Stimulated activated CD8-positive, alpha-beta memory T cell treated with anti-CD3 and anti-CD28 coated beads, Interleukin-4, amount 100 ng/mL, for 1 hour (primary cell): ENCODE data around the gene CLEC4F.
A peak's percentile ranks its signal among the peaks of the same experiment; 100 is the strongest.

Source experiments
- DNase-seq, 2 donors: peaks; one replicate each; pipeline ENCODE4 v3.0.0-alpha.2; 2020; ENCODE audit warnings: low read depth in 2 of 2, low spot score in 1 of 2

CLEC4F gene

DNA sequence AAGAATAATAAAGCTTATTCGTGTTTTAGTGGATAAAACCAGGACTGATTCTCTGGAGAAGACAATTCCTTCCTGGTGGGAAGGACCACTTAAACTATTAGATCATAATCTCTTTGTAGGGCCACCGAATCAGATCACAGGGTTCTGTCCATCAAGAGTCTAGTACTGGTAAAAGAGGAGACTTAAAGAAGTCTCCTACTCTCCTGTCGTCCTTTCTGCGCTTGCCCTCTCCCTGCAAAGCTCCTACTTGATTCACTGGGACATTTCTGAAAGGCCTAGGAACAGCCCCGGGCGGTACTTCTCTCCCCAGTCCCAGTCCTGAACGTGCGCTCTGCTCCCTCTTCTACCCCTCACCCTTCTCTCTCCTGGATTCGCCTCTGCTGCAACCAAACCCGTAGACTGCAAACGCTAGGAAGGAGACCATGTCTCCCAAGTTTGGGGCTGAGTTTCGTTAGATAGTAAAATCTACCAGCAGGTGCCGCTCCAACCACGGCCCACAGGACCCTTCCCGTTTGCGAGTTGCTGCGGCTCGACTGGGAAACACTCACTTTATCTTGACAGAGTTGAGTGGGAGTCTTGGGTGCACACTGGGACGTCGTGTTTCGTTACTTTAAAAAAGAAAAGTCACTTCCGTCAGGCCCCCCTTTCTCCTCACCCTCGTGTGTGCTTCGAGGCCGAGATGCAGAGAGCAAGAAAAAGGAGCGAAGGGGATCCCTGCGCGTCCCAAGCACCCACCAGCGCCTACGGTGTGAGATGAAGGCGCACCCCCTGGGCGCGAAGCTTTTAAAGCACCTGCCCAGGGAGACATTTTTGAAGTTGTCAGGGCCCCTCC lies 30.9 kb downstream of the CLEC4F start:
- DNase-seq: peak in 1 of 2 donors; percentile 38

DNA sequence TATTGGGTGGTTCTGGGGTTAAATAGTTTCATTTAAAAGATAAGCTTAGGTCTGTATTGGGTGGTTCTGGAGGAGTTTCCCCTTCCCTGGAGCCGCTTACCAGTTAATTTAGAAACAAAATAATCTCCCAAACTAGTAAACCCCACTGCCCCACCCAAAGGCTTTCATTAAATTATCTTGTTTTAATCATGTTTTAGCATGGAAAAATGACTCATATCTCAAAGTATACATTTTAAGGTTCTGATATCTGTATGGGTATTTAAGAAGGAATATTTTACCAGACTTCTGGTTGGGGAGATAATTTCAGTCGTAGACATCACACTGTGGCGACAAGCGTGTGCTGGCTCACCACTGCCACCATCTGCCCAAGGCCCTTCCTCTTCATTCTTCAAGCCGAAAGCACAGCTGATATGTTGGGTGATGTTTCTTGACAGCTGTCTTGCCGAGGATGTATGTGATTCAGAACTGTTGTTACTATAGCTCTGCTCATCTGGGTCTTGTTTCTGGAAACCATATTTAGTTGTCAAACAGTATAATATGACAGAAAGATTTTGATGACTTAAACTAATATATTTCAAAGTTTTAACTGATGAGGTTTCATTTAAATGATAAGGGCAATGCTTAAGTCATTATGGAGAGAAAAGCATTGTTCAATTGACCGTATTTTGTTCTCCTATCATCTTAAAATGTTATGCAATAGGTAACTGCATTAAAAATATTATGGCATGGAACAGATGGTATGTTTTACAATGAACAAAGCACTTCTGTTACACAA lies 35.1 kb downstream of the CLEC4F start:
- no peak for DNase-seq

DNA sequence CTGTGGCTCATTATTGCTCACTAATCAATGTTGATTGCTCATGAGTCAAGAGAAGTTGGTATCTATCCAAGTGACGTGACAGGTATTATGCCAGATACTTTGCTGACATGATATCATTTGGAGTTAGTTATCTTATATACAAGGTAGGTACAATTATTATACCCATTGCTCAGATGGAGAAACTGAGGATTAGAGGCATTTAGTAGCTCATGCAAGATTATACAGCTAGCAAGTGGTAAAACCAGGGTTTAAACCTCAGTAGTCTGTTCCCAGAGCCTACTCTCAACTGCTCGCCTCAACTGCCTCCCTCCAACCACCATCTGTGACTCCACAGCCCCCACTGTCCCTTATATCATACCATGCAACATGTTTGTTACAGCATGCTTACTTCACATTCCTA lies 36.1 kb downstream of the CLEC4F start:
- DNase-seq: no peak

DNA sequence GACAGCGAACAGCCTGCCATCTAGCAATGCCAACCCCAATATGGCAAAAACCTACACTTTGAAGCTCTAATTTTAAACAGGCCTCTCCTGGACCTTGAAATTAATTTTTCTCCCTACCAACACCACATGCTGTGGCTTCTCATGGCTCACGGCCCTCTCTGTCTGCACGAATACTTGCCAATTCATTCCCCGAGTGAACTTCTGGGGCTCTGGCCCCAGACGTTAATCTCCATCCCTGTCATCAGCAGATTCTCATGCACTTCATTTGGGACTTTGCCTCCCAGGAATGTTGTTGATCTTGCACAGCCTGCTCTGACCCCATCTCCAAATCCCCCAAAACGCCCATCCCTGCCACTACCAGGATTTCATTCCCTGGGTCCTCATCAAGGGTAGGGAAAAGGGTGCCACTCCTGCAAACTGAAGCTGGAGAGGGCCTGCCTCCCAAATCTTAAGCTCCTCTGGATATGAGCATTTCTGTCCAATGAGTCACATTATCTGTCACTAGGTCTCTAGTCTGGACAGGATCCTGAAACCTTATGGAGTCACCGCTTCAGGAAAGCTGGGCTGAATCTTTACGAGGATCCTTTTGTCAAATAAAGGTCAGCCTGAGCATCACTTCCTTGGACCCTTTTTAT lies 40.4 kb downstream of the CLEC4F start:
- no peak for DNase-seq

DNA sequence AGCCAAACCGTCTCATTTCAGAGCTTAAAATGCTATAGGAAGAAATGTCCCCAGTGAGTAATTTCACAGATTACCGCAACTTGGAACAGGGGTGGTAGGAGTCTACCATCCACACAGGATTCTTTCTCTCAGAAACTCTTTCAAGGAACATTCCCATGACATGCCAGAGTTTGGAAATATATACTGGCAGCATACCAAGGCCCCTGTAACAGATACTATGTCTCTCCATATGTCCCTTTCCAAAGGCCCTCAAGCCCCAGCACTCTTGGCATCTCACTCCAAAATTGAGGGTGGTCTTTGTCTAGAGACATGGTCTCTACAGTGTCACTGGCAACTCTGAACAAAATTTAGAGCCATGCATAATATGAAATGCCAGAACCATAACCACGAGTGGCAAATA lies 40.9 kb downstream of the CLEC4F start:
- DNase-seq: no peak

DNA sequence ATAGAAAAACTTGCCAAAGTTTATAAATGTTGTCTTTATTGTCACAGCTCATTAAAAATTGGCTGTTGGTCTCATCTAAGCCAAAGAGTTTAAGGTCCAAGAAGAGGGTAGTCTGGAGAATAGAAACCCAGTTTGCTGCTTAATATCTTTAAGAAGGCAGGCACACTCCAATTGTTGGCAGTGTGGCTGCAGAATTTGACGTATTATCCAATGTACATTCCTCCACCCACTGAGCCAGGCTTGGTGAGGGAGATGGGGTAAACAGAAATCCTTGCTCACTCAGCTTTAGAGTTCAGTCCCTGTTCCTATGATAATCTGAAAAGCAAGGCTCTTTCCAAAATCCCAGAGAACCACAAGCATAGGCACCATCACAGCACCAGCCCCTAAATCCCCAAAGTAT lies 41.7 kb downstream of the CLEC4F start:
- no peak for DNase-seq

DNA sequence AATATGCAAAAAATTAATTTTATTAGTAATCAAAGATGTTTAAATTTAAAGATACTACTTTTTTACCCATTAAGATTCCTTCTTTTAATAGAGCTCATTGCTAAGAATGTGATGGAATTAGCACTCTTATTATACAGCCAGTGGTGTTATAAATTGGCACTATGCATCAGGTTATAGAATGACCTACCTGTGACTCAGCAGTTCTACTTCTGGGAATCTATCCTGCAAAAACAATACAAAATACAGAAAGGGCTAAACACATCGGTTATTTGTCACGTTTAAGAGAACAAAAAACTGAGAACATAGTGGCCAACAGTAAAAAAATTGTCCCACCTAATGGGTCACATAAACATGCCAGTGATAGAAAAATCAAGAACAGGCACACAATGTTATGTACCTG lies 42.9 kb downstream of the CLEC4F start:
- no peak for DNase-seq

DNA sequence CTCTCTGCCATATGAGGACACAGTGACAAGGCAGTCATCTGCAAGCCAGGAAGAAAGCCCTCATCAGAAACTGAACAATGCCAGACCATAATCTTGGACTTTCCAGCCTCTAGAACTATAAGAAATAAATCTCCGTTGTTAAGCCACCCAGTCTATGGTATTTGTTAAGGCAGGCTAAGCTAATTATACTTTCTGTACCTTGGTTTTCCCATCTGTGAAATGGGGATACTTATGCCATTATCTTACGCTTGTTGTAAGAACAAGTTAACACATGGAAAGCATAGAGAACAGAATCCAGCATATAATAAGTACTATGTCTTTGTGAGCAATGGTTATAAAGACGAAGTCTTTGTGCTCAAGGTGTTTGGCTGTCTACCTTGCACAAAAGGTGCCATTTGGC lies 44.1 kb downstream of the CLEC4F start:
- no peak for DNase-seq

DNA sequence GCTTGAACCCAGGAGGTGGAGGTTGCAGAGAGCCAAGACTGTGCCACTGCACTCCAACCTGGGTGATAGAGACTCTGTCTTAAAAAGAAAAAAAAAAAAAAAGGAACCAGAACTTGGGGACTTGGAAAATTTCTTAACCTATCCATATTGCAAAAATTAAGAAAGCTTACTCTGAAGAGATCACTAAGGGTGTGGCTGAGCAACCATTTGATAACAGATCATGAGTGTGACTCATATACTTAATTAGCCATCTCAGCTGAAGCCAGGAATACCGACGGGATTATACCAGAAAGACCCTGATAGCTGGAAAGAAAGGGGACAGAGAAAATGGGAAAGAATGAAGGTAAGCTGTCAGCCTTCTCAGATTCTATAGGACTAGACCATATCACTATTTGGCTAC lies 45.3 kb downstream of the CLEC4F start:
- DNase-seq: no peak

DNA sequence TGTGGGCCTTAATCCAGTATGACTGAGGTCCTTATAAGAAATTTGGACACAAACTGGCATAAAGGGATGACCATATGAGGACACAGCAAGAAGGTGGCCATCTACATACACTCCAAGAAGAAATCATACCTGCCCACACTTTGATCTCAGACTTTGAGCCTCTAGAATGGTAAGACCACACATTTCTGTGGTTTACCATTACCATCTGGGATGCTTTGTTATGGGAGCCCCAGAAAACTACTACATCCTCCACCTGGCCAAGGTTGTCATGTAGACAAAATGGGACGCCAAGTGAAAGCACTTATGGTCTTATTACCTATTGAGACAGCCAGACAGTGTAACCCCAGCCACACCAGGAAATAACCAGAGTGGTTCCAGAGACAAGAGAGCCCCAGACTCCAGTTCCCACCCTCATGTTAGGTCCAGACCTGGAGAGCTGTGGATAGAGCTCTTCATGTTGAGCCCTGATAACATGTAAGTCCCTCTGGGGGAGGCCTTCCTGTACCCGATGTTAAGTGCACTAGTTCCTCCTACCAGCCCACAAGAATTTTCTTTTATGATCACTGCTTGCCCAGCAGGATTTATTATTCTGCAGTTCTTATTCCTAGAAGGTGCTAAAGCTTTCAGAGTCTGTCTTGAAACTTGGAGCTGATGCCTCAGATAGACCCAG lies 47.8 kb downstream of the CLEC4F start:
- no peak for DNase-seq

DNA sequence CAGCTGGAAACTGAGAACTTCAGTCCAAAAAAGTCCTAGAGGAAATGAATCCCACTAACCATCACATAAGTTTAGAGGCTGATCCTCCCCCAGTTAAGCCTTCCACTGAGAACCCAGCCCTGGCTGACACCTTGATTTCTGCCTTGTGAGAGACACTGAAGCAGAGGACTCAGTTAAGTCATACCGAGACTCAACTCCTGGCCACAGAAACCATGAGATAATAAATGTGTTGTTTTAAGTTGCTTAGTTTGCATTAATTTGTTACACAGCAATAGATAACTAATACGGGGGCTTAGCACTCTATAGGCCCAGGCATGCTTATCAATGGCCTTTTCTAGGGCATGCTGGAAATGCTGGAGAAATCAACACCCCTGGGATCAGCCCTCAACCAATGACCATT lies 49.0 kb downstream of the CLEC4F start:
- no peak for DNase-seq

DNA sequence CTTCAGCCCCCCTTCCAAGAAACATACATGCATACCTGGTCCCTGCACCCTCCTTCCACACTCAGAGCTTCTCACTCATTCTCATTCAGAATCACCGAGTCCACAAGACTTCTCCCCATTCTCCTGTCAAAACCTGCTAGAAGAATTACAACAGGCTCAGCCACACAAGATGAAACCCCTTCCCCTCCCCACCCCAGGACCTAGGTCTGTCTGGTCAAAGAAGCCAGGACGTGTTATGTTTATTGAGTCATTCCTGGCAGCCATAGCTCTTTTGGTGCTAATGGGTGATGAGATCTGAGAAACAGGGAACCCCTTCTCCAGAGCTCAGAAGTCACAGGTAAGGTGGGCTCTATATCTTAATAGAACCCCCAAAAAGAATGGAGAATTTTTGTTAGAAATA lies 50.9 kb downstream of the CLEC4F start:
- DNase-seq: no peak

DNA sequence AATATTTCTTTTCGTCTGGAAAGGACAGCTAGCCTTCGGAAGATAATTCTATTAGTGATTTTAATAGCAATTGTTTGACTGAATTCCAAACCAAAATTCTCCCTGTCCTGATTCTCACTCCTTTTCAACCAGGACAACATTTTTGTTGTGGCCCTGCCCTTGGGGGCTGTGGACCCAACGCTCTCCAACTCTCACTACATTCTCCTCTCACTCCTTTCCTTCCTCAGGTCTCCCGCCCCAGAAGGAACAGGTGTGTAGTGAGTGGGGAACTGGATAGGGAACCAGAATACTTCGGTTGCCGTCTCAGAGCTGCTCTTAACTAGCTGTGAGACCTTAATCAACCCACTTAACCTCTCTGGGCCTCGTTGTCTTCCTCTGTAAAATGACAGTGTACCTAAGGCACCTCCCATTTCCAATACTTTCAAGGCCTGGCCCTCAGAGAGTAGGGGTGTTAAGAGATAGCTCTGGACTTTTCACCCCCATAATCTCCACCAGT lies 51.8 kb downstream of the CLEC4F start:
- no peak for DNase-seq

DNA sequence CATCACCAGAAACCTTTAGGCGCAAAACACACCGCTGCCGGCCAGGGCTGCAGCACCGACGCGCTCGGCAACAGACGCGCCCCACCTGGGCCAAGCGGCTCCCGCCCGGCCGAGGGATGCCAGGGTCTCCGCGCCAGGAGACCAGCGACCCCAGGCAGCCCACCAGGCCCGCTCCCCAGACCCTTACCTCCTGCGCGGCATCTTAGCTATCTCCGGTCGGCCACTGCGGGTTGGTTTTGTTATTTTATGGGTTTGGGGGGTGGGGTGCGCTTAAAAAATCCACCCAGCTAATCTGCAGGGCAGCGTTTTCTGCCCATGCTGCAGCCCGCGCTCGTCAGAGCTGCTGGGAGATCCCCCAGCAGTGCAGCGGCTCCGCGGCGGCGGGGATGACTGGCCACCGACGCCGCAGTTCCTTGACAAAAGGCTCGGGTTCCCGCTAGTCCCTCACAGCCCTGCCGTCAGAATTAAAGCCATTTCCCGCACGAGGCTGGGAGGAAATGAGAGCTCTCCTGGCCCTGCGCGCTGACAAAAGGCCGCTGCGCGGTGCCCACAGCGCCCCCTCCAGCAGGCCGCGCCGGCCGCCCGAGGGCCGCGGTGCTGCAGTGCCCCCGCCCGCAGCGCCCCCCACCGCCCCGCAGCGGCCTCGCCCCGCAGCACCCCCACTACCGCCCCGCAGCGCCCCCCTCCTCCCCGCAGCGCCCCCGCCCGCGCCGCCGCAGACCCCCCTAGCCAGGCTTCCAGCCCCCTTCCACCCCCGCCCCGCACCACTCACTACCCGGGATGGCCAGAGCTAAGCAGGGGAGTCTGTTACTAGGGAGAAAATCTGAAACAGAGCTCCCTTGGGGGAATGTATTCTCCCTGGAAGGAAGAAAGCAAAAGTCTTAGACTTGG lies 52.5 kb downstream of the CLEC4F start, which contains the start of gene ADD2:
Gene ADD2 (minus strand): TSS at position 502 of the 891 bp plus-strand sequence. CDS start 61,792 bp downstream, outside the sequence.
- DNase-seq: no peak

DNA sequence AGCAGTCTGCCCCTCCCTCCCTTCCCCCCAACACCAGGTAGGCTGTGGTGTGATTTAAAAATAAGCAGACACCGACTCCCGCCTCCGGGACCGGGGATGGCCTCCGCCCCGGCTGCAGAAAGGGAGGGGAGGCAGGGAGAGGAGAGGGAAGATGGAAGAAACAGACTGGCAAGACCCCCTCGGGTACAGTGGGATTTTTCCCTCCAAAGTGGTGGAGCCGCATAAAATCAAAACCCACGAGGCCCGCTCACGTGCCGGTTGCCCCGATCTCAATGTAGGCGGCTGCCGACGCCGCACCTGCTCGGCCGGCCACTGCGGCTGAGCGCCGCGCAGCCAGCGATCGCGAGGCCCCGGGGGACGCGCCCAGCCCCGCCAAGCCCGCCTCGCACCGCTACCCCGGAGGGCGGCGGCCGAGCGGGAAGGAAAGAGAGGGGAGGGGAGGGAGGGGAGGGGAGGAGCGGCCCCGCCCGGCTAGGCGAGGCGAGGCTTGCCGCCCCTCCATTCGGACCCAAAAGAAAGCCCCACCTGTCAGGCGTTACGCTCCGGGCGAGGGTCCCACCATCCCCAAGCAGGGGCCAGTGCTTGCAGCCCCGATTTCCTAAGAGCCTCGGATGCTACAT lies 53.2 kb downstream of the CLEC4F start:
- DNase-seq: no peak

DNA sequence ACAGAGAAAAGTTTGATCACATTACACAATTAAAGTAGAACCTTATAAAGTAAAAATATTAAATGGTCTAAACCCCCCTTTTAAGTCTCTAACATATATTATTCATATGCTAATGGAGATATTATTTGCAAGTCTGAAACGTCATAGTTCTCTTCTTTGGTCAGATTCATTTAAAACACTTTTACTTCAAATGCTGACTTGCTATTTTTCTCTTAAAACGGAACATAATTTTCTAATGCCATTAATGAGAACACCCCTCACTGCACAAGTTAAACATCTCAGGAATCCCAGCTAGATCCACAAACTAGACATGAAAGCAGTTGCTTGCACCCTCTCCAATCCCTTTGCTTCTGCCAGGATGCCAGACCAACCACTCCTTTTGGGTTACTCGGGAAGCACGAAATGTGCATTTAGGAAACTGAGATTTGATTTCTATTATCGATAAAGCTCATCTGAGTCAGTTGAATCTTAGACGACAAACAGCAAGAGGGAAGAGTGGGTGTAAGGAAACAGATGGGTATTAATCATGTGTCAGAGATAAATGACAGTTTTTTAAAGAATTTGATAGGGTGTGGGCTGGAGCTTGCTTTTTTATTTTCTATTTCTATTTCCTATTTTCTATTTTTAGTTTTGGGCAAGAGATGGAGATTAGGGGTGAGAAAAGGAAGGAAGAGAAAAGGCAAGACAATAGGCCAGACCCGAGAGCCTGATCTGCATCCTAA lies 53.9 kb downstream of the CLEC4F start:
- no peak for DNase-seq

DNA sequence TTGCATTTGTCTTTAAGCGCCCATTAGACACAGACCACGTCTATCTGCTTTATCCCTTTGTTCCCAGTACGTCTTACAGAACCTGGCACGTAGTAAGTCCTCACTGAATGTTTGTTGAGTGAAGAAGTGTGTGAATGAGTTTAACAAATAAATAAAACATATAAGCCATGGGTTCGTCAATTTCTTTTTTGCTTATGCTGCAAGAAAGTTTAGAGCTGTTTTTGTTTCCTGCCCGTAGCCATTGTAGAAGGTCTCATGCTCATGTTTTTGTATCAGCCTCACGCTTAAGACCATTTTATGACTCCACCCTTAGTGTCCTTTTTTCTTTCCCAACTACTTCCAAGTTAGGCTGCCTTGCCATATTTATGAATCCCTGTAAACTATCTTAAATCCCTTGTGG lies 54.9 kb downstream of the CLEC4F start:
- no peak for DNase-seq

DNA sequence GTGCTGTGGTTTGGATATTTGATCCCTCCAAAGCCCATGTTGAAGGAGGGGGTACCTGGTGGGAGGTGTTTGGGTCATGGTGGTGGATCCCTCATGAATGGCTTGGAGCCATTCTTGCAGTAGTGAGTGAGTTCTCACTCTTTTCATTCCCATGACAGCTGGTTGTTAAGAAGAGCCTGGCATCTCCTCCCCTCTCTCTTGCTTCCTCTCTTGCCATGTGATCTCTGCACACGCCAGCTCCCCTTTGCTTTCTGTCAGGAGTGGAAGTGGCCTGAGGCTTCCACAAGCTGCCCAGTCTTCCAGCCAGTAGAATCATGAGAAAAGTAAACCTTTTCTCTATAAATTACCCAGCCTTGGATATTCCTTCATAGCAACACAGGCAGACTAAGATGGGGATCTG lies 61.0 kb downstream of the CLEC4F start:
- DNase-seq: no peak
